ENCODE results near the gene KLHL41. TPM values are rescaled to one million over a fixed set of nuclear protein-coding genes. Genes with fewer than 3 reads are reported as not detected.
A peak's percentile ranks its signal among the peaks of the same experiment; 100 is the strongest.
"Not testable (repeated sequence)": the region's sequence is repeated elsewhere in the genome, so short reads cannot be mapped to it uniquely, and the experiment has no call there.

Gene KLHL41
- total RNA-seq, 1 donor from 2014 or later = 6.2 TPM

DNA sequence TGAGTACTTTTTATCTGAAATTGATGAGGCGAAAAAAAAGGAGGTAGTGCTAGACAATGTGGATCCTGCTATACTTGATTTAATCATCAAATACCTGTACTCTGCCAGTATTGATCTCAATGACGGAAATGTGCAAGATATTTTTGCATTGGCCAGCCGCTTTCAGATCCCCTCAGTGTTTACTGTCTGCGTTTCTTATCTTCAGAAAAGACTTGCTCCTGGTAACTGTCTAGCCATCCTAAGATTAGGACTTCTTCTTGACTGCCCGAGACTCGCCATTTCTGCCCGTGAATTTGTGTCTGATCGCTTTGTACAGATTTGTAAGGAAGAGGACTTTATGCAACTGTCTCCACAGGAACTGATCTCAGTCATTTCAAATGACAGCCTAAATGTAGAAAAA lies 453 bp downstream of the KLHL41 start:
- peak; percentile 31 for DNase-seq (ENCODE audit: low spot score)

DNA sequence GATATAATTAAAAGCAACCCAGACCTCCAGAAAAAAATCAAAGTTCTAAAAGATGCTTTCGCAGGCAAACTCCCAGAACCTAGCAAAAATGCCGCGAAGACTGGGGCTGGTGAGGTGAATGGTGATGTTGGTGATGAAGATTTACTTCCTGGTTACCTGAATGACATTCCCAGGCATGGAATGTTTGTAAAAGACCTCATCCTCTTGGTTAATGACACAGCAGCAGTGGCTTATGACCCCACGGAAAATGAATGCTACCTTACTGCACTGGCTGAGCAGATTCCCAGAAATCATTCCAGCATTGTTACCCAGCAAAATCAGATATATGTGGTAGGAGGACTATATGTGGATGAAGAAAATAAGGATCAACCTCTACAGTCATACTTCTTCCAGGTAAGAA lies 994 bp downstream of the KLHL41 start:
- DNase-seq (ENCODE audit: low spot score) = no peak

DNA sequence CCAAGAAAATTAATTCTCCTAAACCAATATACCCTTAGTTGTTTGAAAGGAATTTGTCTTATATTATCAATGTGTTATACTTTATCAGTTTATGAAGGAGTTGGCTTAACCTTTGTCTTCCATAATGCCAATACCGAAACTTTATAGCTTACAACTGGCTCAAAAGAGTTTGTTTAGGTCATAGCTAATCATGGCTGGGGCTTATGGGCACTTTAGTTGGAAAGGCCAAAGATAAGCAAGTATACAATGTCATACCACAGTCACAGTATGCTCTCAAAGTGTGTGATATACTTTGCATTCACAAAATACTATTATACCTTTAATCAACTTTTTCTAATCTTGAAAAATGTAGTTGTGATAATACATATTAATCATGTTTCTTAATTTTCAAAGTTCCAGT lies 2.3 kb downstream of the KLHL41 start:
- no peak for DNase-seq (ENCODE audit: low spot score)

DNA sequence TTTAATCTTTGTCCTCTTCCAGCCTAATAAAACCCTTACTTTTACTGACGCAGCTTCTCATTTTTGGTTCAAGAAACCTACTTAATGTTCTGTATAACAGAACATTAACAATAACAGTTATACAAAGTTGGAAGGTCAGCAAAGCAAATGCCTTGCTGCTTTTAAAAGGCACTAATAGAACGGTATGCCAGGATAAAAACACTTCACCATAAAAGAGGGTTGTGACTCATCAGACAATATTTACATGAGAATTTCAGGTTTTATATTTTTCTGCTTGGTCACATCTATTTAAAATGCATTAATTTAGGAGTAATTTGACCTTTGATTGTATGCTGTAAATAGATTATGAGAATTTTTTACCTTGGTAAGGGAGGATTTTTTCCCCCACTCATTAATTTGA lies 3.0 kb downstream of the KLHL41 start:
- no peak for DNase-seq (ENCODE audit: low spot score)

DNA sequence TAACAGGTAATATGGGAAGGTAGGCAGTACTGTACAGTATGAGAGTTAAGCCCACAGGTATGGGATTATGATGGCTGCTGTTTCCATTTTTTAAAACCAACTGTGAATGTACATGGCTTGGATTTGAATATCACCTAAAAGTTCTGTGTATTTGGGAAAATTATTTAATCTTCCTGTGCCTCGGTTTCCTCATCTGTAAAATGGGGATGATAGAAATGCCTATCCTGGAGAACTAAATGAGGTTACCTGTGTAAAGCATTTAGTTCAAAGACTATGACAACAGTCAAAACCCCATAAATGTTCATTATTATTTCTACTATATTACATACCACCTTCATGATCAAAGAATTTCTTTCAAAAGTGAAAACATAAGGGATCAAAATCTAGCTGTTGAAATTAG lies 3.6 kb downstream of the KLHL41 start:
- no peak for DNase-seq (ENCODE audit: low spot score)

DNA sequence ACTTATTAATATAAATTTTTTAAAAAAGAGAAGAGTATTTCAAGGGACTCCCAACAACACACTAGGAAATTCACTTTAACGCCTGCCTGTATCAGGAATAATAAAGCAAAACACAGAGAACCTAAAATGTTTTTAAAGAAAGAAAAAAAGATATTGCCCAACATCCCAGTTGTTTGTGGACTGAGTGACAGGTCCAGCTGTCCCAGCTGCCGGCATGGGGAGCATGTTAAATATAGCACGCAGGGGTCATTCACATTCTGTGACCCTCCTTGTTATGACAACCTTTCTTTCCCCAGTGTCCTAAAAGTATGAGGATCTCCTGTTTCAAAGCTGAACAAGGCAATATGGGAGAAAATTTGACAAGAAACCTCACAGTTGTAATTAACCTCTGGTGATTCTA lies 4.4 kb downstream of the KLHL41 start:
- DNase-seq (ENCODE audit: low spot score) = no peak

DNA sequence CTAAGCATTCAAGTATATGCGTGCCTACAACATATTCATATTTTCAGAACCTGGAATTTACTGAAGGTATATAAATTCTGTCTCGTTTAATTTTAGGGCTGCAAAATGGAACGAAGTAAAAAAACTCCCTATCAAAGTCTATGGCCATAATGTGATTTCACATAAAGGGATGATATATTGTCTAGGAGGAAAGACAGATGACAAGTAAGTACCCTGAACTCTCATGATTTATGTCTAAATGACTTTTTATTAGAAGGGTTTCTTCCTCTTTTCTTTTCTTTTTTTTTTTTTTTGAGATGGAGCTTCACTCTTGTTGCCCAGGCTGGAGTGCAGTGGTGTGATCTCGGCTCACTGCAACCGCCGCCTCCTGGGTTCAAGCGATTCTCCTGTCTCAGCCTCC lies 5.3 kb downstream of the KLHL41 start:
- not testable (repeated sequence) for DNase-seq (ENCODE audit: low spot score)

DNA sequence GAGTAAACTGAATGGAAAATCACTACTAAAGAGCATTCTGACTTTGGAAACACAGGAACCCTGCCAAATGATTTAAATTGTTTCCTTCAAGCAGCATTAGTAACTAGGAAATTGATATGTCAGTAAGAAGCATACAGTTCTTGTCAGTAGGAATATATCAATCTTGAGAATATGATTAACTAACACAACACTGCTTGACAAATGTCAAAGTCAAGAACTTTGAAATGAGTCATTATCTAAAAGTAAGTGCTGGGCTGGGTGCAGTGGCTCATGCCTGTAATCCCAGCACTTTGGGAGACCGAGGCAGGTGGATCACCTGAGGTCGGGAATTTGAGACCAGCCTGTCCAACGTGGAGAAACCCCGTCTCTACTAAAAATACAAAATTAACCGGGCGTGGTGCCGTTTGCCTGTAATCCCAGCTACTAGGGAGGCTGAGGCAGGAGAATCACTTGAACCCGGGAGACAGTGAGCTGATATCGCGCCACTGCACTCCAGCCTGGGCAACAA lies 7.0 kb downstream of the KLHL41 start:
- DNase-seq (ENCODE audit: low spot score) = not testable (repeated sequence)

DNA sequence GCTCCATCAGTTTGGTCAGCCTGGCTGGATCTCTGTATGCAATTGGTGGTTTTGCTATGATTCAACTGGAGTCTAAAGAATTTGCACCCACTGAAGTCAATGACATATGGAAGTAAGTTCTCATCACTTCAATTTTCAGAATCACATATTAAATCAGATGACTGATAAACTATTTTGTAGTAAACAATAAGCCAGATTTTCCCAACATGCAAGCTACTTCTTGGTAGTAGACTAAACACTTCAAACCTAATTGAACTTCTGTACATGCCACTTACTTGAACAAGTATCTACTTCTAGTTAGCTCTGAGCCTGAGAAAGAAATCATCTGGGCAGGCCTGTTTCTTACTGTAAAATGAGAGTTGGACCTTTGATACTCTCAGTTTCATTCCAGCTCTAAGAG lies 11.4 kb downstream of the KLHL41 start:
- DNase-seq (ENCODE audit: low spot score) = no peak

DNA sequence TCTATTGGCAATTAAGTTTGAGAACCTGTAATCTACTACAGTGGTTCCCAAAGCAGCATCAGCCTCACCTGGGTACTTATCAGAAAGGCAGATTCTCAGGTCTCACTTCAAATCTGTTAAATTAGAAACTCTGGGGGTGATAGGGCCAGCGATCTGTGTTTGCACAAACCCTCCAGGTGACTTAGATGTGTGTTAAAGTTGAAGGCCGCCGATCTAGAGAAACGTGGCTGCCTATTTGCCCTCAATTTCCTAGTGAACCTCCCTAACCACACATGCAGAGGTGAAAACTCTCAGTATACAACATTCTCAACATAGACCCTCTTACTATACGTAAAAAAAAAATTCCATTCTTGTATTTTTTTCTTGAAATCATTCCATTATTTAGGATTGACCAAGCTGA lies 14.2 kb downstream of the KLHL41 start:
- no peak for DNase-seq (ENCODE audit: low spot score)

DNA sequence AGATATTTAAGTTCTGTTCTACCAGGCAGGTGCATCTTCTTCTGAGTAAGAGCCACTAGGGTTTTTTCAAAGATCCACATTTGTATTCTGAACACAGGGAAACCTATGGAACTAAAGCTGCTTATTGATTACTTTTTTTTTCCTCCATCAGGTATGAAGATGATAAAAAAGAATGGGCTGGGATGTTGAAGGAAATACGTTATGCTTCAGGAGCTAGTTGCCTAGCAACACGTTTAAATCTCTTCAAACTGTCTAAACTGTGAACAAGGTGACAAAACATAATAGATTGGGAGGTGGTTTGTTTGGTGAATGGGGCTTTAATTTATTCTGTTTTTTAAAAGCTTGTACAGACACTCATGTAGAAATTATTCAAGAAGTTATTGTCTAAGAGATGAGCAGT lies 15.9 kb downstream of the KLHL41 start:
- DNase-seq (ENCODE audit: low spot score) = no peak

DNA sequence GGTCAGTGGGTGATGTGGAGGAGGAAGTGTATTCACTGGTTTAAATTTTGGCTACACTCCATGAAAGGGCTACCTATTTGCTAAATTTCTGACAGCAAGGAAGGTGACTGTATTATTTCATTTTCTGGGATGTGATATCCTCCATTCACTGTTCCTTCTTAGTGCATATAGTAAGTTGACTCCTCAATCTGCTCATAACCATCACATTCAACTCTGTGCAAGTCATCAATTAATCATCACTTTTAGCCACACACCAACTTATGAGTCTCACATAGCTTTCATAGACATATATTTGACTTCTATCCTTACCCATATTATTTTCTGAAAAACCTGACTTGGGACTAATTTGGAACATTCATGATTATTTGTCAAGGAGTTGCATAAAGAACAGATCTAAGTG lies 16.9 kb downstream of the KLHL41 start:
- DNase-seq (ENCODE audit: low spot score) = no peak

DNA sequence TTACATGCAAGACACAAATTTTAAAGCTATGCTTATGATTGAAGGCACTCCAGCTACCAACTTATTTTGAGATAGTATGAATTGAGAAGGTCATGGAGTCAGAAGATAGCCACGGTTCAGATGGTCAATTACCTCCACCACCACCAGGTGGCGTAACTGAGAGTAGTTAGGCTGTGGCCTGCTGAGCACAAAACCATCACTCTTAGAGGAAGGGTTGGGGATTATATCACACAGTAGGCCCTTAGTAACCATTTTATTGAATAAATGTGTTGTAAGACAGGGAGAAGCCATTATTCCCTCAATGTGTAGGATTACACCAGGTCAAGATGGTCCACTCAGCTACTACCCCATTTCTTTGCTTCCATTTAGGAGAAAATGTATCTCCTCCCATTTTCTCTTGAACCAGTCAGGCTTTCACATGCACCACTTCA lies 18.8 kb downstream of the KLHL41 start:
- peak; percentile 62 for DNase-seq (ENCODE audit: low spot score)

DNA sequence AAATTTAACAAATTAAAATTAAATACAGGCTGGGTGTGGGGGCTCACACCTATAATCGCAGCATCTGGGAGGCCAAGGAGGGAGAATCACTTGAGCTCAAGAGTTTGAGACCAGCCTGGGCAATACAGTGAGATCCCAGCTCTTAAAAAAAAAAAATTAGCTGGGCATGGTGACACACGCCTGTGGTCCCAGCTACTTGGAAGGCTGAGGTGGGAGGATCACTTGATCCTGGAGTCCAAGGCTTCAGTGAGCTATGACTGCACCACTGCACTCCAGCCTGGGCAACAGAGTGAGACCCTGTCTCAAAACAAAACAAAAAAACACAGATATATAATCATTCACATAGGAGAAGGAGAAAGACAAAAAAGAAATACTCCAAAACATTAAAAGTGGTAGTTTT lies 30.0 kb downstream of the KLHL41 start:
- DNase-seq (ENCODE audit: low spot score) = not testable (repeated sequence)

DNA sequence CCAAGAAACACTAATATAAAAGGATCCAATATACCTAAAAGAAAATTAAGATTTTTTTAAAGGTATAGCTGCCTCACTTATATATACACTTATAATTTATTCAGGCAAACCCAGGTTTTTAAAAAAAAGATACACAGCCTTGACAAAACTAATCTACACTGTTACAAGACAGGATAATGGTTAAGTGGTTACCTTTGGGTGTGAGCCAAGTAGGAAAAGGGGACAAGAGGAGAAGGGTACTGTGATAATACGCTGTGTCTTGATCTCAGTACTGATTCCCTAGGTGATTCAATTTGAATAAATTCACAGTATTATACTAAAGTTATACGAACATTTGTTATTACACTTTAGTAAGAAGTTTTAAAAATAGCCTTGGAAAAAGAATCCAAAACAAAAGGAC lies 30.6 kb downstream of the KLHL41 start:
- DNase-seq (ENCODE audit: low spot score) = no peak

DNA sequence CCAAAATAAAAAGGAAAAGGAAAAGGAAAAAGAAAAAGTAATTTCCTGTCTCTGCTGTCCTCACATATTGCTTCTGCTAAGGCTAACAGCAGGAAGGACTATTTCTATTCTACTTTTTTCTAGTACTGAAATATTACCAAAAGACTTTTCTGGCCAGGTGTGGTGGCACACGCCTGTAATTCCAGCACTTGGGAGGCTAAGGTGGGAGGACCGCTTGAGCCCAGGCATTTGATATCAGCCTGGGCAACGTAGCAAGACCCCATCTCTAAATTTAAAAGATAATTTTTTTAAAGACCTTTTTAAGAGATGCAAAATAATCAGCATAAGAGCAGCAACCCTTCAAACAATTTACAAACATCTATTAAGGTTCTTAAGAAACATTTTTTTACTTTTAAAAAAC lies 32.9 kb downstream of the KLHL41 start:
- no peak for DNase-seq (ENCODE audit: low spot score)

DNA sequence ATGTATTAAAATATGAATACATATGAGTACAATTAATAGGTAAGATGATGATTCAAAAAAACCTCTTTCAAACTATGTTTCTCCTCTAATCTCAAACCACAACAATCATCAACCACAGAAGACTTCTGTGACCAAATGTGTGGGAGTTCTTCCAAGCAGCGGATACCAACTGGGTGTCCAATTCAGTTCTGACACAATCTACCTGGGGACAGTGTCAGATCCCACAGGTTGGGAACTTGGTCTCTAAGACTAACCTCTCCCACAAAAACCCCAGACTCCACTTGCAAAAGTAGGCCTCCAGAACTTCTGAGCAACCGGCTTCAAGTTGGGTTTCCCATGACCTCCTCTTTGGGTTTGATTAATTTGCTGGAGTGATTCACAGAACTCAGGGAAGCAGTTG lies 37.3 kb downstream of the KLHL41 start:
- no peak for DNase-seq (ENCODE audit: low spot score)

DNA sequence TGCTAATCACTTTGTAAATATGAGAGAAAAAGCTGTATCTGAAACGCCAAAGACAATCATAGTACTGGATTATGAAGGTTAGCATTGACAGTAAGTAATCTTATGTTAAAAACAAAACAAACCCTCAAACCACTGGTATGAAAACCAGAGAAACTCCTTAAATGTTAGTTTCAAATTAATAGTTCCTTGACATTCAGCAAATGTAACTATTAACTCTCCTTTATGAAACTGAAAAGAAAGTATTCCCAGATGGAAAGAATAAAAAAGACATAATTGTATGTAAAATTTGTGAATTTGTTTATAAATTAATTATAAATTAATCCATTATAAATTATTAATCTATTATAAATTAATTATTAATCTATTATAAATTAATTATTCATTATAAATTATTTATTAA lies 51.9 kb downstream of the KLHL41 start:
- no peak for DNase-seq (ENCODE audit: low spot score)

DNA sequence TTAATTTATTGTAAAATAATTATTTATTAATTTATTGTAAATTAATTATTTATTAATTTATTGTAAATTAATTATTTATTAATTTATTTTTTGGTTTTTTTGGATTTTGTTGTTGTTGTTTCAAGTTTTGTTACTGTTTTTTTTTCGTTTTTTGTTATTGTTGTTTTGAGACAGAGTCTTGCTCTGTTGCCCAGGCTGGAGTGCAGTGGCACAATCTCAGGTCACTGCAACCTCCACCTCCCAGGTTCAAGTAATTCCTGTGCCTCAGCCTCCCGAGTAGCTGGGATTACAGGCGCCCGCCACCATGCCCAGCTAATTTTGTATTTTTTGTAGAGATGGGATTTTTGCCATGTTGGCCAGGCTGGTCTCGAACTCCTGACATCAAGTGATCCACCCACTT lies 52.6 kb downstream of the KLHL41 start:
- not testable (repeated sequence) for DNase-seq (ENCODE audit: low spot score)

DNA sequence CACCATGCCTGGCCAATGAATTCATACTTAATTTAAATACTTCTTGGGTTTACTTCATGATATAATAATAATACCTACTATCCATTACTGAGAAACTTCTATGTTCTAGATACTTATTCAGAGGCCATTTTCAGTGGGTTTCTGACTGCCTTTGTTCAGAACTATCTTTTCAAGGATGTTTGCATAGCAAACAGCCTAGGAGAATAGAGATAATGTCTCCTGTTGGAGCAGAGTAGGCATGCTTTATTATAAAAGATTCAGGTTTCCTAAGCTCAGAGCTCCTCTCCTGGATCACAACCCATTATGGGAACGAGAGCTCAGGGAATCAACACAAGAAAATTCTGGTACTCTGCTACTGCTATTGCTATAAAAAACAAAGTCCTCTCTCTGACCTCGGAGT lies 53.0 kb downstream of the KLHL41 start:
- no peak for DNase-seq (ENCODE audit: low spot score)

DNA sequence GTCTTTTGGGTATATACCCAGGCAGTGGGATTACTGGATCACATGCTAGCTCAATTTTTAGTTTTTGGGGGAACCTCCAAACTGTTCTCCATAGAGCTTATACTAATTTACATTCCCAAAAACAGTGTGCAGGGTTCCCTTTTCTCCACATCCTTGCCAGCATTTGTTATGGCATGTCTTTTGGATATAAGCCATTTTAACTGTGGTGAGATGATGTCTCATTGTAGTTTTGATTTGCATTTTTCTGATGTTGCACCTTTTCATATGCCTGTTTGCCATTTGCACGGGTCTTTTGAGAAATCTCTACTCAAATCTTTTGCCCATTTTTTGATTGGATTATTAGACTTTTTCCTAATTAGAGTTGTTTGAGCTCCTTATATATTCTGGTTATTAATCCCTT lies 56.2 kb downstream of the KLHL41 start:
- DNase-seq (ENCODE audit: low spot score) = no peak

DNA sequence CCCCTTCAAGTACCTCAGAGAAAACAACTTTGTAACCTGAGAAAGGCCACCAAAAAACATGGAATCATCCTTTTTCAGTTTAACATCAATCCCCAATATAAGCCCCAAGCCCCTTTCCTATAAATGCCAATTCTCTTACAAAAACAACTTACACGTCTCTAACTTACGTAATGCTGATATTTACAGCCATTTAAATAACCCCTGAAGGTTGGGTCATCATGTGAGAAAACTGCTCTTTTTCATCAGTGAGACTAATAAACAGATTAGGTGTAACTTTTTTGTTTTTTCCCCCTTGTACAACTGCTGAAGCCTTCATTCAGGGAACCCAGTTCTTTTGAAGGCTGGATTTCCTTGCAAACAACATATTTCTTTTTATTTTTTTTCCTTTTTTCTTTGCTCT lies 60.4 kb downstream of the KLHL41 start:
- DNase-seq (ENCODE audit: low spot score) = no peak

DNA sequence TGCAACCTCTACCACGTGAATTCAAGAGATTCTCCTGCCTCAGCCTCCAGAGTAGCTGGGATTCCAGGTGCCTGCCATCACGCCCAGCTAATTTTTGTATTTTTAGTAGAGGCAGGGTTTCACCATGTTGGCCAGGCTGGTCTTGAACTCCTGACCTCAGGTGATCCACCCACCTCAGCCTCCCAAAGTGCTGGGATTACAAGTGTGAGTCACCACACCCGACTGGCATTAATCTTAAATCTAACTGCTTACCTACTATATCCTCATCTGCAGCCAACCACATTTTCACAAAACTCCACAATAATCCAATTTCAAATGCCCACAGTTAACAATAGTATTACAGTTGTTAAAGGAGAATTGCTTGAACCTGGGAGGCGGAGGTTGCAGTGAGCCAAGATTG lies 61.2 kb downstream of the KLHL41 start:
- not testable (repeated sequence) for DNase-seq (ENCODE audit: low spot score)

DNA sequence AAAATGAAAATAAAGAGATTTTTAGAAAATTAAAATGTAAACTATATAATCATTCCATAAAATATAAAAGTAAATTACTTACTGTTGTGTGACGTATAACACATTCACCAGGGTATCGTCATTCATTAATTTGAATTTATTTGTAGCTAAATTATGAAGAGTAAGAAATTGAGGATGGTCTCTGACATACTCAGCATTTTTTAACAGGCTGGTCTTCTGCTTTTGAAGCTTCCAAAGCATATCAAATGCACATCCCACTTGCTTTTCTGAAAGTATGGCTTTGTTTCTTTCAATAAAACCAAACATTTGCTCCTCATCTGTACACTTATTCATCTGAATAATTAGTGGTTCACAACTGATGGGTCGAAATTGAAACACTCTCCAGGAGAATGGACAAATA lies 62.1 kb downstream of the KLHL41 start:
- DNase-seq (ENCODE audit: low spot score) = no peak

DNA sequence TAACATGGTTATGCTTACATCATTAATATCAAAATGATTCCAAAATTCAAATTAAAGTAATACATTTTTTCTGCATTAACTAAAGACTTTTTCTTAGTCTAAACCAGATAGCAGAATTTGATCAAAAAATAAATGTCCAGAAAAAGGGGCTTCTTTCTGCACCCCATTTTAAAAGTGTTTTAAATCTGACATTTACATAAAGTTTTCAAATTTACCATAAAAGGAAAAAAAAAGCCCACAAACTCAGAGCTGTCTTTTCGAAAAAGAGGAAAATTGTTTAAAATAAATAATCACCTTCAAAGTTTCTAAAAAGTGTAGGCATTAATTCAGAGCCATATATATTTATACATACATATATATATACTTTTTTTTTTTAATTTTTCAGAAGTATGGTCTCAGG lies 62.7 kb downstream of the KLHL41 start:
- DNase-seq (ENCODE audit: low spot score) = no peak

All from mucosa of gallbladder (tissue), 1 donor.